GM13976 (cell line): ENCODE results near the gene HUNK.

ENCODE experiments used
- DNase-seq: peaks from one replicate; pipeline ENCODE4 v3.0.0; 2012; ENCODE audit warnings: low spot score
- CTCF ChIP-seq: IDR thresholded peaks from 2 replicates; pipeline ENCODE4 v1.5.1; 2012; ENCODE audit warnings: borderline replicate concordance, mild to moderate bottlenecking; ENCODE audit not compliant: insufficient read depth; ENCODE audit errors: extremely low read depth, missing control alignments, control extremely low read depth
- in situ Hi-C: fragments of 300-500 bp; cut with MboI; formaldehyde crosslinking; loops from one replicate; pipeline ENCODE4 v1.12.0; 2022; ENCODE audit warnings: low sequenced_read_pairs, mixed read lengths, inconsistent platforms; ENCODE audit not compliant: unreplicated experiment

HUNK gene

GRCh38 chr21:31948676-31949075 is 75.9 kb downstream of the HUNK start:
- in situ Hi-C loops, result no loop called here
- no peak for TF ChIP-seq CTCF
- no peak for DNase-seq

- DNase-seq, result no peak
- TF ChIP-seq CTCF, result no peak
- in situ Hi-C loops, result no loop called here
Observed at GRCh38 chr21:31952828-31953227, 80.0 kb downstream of the HUNK start.

- no peak for DNase-seq
- no peak for TF ChIP-seq CTCF
- in situ Hi-C loops, result no loop called here
Observed at GRCh38 chr21:31957631-31958030, 84.8 kb downstream of the HUNK start.

GRCh38 chr21:31959881-31960280 is 87.1 kb downstream of the HUNK start:
- no peak for DNase-seq
- TF ChIP-seq CTCF, result no peak
- in situ Hi-C loops, result no loop called here

- DNase-seq, result no peak
- in situ Hi-C loops, result no loop called here
- TF ChIP-seq CTCF, result no peak
Observed at GRCh38 chr21:31961027-31961426, 88.2 kb downstream of the HUNK start.

GRCh38 chr21:31961704-31962103 is 88.9 kb downstream of the HUNK start:
- in situ Hi-C loops, result no loop called here
- DNase-seq, result no peak
- TF ChIP-seq CTCF, result no peak

GRCh38 chr21:31964692-31965091 is 91.9 kb downstream of the HUNK start:
- no peak for DNase-seq
- TF ChIP-seq CTCF, result no peak
- in situ Hi-C loops, result no loop called here
